ENCODE results near the gene CDH23.

The CDH23 gene

DNA sequence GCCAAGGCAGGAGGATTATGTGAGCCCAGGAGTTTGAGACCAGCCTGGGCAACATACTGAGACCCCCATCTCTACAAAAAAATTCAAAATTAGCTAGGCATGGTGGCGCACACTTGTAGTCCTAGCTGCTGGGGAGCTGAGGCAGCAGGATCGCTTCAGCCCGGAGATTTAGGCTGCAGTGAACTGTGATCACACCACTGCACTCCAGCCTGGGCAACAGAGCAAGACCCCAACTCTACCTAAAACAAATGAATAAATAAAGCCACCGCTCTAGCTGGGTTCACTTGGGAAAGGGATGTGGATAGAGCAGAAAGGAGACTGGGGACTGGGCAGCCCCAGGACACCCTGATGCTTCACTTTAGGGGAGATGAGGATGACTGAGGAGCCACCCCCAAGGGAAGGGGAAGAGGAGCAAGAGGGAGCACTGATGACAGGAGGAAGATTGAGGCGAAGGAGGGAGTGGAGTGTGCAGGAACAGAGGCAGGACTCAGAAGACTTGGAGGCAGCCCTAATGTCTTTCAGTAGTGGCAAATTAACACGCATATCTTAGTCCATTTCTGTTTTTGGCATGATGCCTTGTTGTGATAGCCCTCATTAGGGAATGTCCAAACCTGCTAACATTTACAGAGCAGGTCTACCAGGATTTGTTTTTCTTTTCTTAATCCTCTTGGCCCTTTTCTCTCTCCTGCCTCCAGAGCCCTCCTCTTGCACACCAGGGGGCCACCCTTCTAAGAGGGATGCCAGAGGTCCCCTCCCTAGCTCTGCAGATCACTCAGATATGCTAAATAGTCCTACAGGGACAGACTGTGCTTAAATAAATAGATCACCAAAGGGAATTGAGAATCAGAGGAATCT, 234.5 kb downstream of the CDH23 start:
- no peak for FAIRE-seq

DNA sequence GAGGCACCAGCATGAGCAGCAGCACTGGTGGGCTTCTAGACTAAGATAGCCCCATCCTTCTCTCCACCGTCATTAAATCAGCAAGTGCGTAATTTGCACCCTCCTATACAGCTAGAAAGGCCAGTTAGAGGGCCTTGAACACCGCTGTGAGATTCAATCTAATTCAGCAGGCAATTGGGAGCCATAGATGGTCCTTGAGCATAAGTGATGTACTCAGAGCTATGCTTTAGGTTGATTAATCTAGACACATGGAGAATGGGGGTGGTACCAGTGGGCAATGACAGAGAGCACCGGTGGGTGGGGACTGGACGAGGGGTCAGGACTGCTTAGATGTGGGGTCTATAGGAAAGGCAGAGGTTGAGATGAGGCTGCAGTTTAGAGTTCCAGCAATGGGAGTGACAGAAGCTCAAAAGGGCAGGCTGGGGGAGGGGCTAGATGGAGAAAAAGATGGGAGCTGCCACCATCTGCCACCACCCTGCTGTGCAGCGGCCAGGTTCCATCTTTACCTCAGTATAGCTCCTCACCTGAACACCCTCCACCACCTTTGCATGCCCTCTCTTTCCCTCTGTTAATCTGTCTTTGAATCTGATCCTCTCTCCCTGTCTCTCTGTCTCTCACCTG, 235.6 kb downstream of the CDH23 start:
- no peak for FAIRE-seq

DNA sequence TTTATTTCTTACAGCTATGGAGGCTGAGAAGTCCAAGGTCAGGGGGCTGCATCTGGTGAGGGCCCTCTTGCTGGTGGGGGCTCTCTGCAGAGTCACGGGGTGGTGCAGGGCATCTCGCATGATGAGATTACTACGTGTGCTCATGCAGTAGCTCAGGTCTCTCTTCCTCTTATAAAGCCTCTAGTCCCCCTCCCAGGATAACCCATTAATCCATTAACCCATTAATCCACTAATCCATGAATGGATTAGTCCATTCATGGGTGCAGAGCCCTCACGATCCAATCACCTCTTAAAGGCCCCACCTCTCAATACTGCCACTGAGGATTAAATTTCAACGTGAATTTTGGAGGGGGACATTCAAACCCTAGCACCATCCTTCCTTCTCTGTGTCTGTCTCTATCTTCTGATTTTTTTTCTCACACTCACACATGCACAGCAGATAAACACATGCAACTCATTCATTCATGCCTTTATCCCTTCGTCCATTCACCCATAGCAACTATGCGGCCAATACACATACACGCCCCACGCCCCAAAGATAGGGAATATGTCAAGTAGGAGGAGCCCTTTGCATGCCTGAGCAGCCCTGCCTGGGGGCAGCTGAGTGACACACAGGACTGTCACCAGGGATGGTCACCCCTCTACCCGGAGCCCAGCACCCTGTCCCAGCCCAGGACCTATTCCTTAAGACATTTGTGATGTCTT, 236.3 kb downstream of the CDH23 start:
- no peak for FAIRE-seq

DNA sequence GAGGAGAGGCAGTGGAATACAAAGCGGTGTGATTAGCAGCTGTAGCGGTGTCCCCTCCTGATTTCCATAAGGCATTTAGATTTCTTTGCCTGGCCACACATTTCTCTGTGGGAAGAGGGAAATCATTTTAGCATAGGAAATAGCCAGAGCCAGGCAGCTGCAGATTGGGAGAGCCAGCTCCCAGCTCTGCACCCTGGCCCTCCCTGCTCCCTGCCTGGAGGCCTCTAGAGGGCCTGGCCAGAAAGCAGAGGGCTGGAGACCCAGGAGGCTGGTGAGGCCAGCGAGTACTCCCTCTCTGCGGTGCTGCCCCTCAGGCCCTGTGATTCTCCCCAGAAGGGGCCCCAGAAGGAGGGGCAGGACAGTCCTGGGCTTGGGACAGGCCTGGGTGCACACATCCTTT, 237.2 kb downstream of the CDH23 start:
- FAIRE-seq = no peak

DNA sequence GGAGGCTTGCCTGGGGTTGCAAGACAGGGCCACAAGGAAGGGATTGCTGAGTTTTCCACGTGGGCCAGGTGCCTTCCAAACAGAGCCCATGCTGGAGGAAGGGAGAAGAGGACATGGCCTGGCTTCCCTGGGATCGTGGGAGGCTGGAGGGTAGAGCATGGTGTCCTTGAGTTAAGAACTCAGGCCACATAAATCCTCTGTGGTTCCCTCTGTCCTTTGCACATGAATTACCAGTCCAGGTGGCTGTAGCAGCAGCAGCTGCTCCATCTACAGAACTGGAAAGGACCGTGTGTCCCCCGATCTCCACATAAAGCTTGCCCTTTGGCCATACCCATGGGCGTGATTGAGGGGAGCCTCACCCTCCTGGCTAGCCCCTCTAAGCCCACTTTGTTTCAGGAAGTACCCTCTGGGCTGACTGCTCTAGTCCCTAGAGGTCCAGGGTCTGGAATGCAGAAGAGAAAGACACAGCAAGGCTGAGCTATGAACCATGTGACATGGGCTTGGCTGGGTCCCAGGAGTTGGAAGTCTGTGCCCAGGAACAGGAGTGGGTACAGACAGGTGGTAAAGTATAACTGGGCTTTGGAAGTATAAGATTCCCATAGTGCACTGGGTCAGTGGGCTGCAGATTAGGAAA, 237.9 kb downstream of the CDH23 start:
- FAIRE-seq = no peak

DNA sequence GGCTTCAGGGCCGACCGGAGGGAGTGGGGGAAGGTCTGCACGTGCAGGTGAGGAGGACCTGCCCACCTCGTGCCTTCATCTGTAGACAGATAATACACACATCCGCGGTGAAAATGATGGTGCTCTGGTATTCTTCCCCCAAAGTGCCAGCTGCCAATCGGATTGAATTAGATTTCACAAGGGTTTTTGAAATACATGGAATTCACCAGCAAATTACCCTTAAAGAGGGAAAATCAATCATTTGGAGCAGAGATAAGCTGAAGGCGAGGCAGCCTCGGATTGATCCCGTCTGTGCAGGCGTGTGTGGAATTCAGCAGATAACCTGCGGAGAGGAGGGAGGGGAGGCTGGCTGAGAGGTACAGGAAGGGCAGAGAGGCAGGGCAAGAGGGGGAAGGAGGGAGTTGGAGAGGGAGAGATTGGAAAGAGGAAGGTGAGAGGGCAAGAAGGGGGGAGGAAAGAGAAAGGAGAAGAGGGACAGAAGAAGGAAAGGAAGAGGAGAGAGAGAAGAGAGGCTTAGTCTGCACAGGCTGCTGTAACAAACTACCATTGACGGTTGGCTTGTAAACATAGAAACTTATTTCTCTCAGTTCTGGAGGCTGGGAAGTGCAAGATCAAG, 238.6 kb downstream of the CDH23 start:
- FAIRE-seq = no peak

DNA sequence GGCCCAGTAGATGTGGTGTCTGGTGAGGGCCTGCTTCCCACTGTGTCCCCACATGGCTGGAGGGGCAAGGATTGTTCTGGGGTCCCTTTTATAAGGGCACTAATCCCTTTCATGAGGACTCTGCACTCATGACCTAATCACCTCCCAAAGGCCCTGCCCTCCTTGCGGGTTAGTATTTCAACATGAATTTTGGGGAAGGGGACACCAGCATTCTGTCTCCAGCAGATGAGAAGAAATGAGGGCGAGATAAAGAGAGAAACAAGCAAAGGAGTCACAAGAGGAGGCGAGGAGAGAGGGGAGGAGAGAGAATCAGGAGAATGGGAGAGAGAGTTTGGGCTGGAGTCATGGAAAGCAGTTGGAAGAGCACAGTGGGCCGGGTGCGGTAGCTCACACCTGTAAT, 239.1 kb downstream of the CDH23 start:
- FAIRE-seq = no peak

DNA sequence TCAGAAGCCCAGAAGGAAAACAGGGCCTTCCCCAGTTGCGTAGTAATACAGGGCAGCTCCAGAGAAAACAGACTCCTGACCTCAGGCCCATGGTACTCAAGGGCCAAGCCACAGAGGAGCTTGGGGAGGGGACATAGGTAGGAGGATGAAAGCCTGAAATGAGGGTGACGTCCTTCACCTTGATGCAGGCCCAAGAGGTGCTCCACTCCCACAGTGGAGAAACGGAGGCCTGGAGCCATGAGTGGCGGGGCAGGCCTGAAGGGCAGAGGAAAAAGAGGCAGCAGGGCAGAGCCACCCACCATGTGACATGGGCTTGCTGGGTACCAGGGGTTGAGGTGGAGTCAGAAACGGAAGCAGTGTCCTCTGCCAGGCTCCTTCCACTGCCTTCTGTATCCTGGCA, 239.9 kb downstream of the CDH23 start:
- FAIRE-seq = no peak

DNA sequence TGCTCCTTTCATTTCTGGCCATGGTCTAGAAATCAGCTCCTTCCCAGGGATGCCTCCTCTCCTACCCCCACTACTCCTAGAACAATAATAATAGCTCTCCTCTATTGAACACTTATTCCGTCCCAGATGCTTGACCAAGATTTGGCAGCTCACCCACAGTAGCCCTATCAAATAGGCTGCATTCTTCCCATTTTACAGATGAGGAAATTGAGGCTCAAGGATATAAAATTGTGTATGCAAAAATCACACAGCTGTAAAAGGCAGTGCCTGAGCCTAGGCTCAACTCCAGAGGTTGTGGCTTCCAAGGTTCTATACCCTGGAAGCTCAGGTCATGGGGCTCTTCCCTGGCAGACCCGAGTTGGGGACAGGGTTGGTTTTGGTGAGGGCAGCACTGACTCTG, 240.6 kb downstream of the CDH23 start:
- FAIRE-seq = no peak

DNA sequence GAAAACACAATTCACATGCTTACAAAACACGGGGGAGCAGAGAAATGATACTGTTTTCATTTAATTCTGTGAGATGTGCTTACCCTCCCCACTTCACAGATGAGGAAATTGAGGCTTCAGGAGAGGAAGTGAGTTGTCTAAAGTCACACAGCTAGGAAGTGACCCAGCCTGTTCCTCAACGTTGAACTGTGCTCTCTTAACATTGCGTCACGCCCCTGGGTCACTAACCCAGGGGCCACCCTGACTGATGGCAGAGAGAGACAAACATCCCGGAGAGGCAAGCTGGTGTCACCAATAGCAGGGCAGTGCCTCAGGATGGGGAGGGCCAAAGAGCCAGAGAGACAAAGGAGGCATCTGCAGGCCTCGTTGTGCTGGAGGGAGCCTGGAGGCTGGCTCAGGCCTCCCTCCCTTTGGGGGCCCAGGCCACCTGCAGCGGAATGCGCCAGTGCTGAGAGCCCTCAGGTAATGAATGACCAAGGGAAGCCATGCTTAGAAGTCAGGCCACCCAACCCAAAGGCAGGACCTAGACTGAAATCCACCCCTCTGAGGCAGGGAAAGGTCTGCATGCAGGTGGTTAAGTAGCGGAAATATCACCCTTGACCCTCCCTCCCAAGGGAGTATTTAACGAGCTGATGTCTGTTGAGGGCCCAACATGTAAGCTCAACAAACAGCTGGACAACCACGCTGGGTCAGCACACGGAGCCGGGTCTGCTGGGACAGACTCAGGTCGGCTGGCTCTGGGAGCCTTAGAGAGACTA, 241.5 kb downstream of the CDH23 start:
- no peak for FAIRE-seq

DNA sequence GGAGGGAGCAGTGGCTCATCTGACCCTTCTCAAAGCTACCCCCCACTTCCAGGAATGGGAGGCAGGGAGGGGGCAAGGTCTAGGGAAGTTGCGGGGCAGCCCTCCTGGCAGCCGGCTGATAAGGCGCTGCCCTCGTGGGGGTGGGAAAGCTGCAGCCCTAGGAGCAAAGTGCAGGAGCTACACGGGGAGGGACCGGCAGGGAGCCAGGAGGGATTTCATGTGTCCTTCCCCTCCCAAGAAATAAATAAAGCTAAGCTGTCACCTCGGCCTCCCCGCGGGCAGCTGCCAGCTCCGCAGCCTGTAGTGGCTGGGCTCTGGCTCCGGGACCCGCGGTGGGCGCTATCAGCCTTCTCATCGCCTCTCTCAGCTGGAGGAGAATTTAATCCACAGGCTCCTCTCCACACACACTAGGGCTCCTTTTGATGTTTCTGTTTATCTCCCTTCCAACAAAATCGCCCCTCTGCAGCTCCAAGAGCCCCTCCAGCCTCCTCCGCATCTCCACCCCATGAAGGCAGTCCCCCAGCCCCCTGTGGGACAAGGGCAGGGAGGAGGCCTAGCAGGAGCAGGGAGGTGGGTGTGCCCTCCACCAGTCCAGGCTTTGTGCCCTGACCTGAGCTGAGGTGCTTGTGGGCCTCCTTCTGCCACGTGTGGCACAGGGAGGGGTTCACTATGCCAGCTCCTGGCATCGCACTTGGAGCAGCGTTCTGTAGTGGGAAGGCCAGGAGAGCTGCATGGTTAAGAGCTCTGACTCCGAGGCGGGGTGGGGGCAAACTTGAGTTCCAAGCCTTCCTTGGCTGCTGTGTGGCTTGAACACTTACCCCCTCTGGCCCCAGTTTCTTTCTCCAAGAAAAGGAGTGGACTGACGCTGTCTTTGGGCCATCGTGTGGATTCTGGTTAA, 242.4 kb downstream of the CDH23 start:
- no peak for FAIRE-seq

DNA sequence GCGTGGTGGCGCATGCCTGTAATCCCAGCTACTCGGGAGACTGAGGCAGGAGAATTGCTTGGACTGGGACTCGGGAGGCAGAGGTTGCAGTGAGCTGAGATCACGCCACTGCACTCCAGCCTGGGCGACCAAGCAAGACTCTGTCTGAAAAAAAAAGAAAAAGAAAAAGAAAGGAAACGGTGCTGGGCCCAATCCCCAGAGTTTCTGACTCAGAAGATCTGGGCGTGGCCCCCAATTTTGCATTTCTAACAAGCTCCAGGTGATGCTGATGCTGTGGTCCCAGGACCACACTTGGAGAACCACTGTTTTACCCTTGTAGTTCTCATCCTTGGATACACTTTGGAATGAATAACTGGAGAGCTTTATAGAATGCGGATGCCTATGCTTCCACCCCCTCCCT, 243.9 kb downstream of the CDH23 start:
- FAIRE-seq = no peak

DNA sequence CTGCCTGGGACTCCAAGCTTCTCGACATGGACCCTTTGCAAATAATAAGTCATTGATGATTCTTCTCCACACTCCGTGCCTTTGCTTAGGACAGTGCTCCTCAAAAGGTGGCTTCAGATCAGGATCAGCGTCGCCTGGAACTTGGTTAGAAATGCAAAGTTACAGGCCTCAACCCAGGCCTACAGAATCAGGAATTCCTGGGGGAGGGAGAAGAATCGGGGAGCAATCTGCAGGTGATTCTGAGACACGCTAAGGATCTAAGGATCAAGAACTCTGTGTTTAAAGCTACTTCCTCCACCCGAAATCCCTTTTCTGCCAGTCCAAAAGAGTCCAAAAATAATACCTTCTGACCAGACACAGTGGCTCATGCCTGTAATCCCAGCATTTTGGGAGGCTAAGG, 244.7 kb downstream of the CDH23 start:
- no peak for FAIRE-seq

DNA sequence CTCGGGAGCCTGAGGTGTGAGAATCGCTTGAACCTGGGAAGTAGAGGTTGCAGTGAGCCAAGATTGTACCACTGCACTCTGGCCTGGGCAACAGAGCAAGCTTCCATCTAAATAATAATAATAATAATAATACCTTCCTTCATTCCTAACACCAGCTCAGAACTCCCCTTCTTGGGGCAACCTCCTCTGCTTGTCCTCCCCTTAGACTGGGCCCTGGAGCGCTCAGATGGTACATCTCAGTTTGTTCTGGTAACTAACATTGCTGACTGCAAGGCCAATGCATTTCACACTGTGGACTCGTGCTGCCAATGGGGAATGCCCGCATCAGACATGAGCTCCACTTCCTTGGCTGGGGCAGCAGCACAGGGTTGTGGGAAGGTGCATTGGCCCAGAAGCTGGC, 245.3 kb downstream of the CDH23 start:
- FAIRE-seq = no peak

DNA sequence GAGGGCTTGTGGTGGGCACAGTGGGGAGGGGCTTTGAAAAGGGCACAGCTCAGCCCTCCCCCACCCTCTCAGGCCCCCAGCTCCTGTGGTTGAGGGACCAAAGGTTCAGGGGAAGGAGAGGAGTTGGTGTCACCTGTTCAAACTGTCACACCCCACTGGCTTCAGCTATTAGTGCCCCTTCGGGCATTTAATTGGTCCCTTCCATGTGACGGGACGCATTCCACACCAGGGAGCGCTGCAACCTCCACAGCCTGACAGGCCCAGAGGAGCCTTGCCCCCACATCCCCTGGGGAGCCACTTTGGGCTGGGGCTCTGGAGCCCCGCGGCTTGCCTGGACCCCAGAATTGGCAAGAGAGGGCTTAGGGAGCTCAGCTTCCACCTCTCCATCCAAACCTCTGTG, 247.2 kb downstream of the CDH23 start:
- FAIRE-seq = no peak

DNA sequence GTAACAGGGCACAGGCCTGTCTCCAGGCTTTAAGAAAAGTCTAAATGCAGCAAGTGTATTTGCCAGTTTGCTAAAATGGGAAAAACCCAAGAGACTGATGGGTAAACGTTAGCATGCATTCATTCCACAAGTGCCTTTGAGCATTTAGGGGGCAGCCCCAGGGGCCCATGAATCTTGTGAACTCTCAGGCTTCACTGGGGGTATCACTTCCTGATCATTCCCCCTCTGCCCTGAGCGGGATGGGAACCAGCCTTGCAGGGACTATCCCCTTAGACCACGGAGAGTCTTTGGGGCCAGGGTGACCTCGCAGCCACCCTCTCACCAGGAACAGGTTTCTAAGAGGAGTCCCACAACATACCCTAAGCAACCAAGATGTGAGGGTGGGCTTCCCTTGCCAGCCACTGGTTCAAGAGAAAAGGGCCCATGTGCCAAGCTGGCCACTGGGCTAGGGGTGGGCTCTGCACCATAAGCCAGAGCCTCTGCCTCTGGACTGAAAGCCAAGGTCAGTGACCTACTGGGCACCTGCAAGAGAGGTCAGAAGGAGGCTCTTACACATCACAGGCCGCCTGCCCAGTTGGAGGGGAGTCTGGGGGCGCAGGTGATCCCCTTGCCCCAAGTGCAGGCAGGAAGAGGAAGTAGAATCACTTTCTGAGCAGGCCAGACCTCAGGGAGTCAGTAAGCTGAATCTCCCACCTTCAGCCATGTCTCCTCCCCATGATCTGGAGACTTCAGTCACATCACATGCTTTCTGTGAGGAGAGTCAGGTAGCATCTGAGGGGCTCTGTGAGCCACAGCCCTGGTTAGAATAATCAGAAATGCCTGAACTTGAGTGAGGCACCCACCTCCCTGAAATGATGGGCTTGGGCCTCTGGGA, 247.8 kb downstream of the CDH23 start:
- FAIRE-seq = no peak

DNA sequence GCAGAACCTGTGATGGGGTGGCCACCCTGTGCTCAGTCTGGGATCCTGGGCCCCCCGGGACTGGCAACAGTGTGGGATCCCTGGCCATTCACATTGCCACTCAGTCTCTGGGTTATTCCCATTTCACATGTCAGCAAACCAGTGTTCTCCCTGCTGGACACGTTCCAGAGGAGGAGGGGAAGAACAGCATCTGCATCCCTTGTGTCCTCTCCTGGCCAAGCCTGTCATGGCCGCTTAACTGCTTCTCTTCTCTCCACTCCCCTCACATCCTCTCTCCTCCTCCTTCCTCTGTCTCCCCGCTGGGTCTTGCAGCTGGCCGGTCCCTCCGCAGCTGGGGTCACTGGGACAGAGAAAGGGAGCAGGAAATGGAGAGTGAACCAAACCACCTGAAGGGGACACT, 248.5 kb downstream of the CDH23 start:
- no peak for FAIRE-seq

DNA sequence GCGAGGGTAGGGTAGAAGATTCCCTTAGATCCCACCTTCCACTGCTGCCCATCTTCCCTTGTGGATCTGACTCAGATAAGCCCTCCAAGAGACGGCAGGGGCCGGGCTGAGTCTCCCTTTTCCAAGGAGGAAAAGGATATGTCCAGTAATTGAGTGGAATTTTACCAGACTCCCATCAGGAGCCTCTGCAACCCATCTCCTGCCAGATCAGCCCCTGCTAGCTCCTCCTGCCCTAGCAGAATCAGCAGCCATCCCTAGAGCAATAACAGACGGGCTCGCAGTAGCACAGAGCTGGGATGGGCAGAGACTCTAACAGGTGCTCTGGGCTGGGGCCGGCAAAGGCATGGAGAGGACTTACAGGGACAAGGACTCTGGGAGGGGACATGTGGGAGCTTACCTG, 249.3 kb downstream of the CDH23 start:
- FAIRE-seq = no peak

DNA sequence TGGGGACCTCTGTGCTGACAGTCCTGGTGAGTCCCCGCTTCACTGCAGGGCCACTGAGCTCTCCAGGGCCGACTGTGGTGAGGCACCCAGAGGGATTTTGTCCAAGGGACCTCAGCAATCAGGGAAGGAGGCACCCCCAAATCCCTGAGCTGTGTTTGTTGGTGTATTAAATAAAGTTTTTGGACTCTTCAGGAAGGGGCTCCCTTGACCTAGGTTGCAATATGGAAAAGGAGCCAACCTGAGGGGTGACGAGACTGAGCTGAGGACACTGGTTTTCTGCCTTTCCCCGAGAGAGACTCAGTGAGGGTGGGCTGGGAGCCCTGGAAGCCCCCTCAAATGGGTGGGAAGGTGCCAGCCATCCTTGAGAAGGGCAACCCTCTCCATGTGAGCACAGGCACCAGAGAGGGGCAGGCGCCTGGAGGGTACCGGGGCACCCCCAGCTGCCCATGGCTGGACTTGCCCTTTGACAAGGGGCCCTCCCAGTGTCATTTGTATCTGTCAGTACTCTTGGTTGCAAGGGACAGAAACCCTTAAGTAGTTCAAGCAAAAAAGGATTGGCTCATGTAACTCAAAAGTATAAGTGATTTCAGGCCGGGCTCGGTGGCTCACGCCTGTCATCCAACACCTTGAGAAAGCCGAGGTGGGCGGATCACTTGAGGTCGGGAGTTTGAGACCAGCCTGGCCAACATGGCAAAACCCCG, 250.0 kb downstream of the CDH23 start:
- FAIRE-seq = no peak
